SH-SY5Y (cell line): Measurements from ENCODE around the gene DSTN.

Experiments used
- GATA2 ChIP-seq: IDR thresholded peaks from 2 replicates; pipeline ENCODE4 v1.6.1; 2011; ENCODE audit warnings: mild to moderate bottlenecking, low read depth, low read length
- GATA3 ChIP-seq: IDR thresholded peaks from 2 replicates; pipeline ENCODE4 v1.6.1; 2011; ENCODE audit warnings: low read depth, mild to moderate bottlenecking, low read length, moderate library complexity

- TF ChIP-seq GATA2: no peak
- TF ChIP-seq GATA3: no peak
These were observed 80.6 kb downstream of the DSTN start for GRCh38 chr20:17650301-17651128.
